Kidney (tissue), 14 donors: ENCODE data around the gene PFDN2. TPM values are rescaled to one million over a fixed set of nuclear protein-coding genes. Genes with fewer than 3 reads are reported as not detected.
A peak's percentile ranks its signal among the peaks of the same experiment; 100 is the strongest.

Experiments
- DNase-seq, 5 donors: peaks; one replicate each; pipeline ENCODE4 v3.0.0-alpha.2; 2013 to 2020
- FAIRE-seq: peaks from 2 replicates; lab custom pipeline; 2012; peaks lifted over from hg19 to GRCh38; lab: Jason Lieb, UNC
- H3K27ac ChIP-seq, 2 donors: one replicate each; pipeline ENCODE4 v1.7.0; 2013; ENCODE audit warnings: low read depth in 2 of 2, low read length in 2 of 2, inconsistent platforms in 1 of 2
- H3K27me3 ChIP-seq: one replicate; pipeline ENCODE4 v1.7.1; 2013; ENCODE audit warnings: low read length, inconsistent platforms; ENCODE audit not compliant: control insufficient read depth, insufficient read depth
- H3K36me3 ChIP-seq, 3 donors: one replicate each; pipeline versions ENCODE4 v1.7.0 to v1.7.1; 2013; ENCODE audit warnings: low read length in 3 of 3, control low read depth in 1 of 3, inconsistent platforms in 1 of 3; ENCODE audit not compliant: insufficient read depth in 3 of 3, control insufficient read depth in 2 of 3
- H3K4me1 ChIP-seq, 3 donors: one replicate each; pipeline versions ENCODE4 v1.7.0 to v1.7.1; 2013; ENCODE audit warnings: low read length in 3 of 3, inconsistent platforms in 1 of 3, low read depth in 1 of 3; ENCODE audit not compliant: control insufficient read depth in 2 of 3, insufficient read depth in 2 of 3
- H3K4me3 ChIP-seq, 3 donors: one replicate each; pipeline versions ENCODE4 v1.7.0 to v1.8.1; 2013; ENCODE audit warnings: low read length in 3 of 3, control low read depth in 1 of 3, inconsistent platforms in 1 of 3
- H3K9ac ChIP-seq, 3 donors: one replicate each; pipeline versions ENCODE4 v1.7.0 to v1.7.1; 2013; ENCODE audit warnings: low read length in 3 of 3, control low read depth in 1 of 3, inconsistent platforms in 1 of 3
- H3K9me3 ChIP-seq, 3 donors: one replicate each; pipeline versions ENCODE4 v1.7.0 to v1.7.1; 2013; ENCODE audit warnings: low read length in 3 of 3, control low read depth in 1 of 3, inconsistent platforms in 1 of 3; ENCODE audit not compliant: control insufficient read depth in 2 of 3, insufficient read depth in 1 of 3
- intact Hi-C: fragments of 100-400 bp; cut with DNase I; formaldehyde crosslinking; loops from one replicate; pipeline ENCODE4 v1.11.1; 2022
- polyA plus RNA-seq: library from polyadenylated mRNA; stranded (reverse); fragments of 350-450 nt; fragmentation: Illumina TruSeq; extraction: RNeasy Lipid Tissue Mini Kit (QIAGEN cat#74804); gene quantifications from one replicate; pipeline ENCODE4 v1.2.3, GENCODE V29; 2014; ENCODE audit warnings: low read depth, low replicate concordance; ENCODE audit not compliant: insufficient read depth
- total RNA-seq: library from RNA; stranded (reverse); fragmentation: NEBNext Ultra II Directional; extraction: Animal tissue kit (Norgen Biotek cat#: 25700); gene quantifications from one replicate; pipeline ENCODE4 v1.2.1, GENCODE V29; 2021
- TF ChIP-seq, protein P1 (sequence below): IDR thresholded peaks from 3 replicates; pipeline ENCODE4 v1.5.1; 2012; ENCODE audit warnings: mild to moderate bottlenecking, moderate library complexity, borderline replicate concordance; ENCODE audit not compliant: insufficient read depth; ENCODE audit errors: extremely low read depth
- donor health status: control.
- donor health status: control.
- donor health status: control.
- donor health status: control.
- donor health status: control.
- donor health status: DM: yes; HTN: yes; CAD: no.
- donor health status: Normal renal cell carcinoma (clear cell type).

Gene PFDN2
- total and polyA plus RNA-seq, 2 donors from 2014 or later = 46.7 to 149 TPM

DNA sequence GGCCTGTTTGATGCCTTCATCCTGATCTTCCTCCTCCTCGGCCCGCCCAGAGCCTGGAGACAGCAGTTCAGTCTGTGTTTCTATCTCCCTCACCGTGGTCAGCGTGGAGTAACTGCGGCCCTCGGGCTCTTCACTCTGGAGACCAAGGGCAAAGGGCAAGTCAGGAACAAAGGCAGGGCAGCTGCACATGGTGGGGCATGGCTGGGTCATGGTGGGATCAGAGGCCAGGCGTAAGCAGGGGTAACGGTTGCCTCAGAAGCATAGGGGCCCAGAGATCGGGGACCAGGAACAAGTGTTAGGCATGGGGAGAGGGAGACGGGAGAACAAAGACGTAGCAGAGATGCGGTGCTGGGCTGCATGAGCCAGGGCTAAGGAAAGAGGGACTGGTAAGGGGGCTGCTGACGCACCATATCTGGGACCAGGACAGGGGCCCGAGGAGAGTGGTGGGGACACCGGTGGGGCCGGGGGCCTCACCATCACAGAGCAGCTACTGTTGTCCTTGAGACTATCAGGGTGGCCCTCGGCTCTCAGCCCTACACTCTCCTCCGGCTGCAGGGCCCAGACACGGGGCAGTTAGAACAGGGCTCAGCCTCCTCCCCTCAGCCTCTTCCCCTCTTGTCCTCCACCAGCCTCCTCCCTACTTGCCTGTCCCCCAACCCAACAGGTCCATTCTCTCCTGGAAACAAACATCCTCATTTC, 44.9 kb downstream of the PFDN2 start:
- intact Hi-C loops = no loop called here
- Histone ChIP-seq H3K36me3 (peaks cover 0 to 3% (median 0%) of the 10 kb centered on the region in 3 donors), H3K4me3 (no peak overlapping the region), H3K9ac (no peak overlapping the region), H3K27ac (no peak overlapping the region), H3K9me3 (no peaks in the 10 kb centered on the region), H3K4me1 (no peaks in the 10 kb centered on the region), H3K27me3 (no peaks in the 10 kb centered on the region)
- no peak for FAIRE-seq
- TF ChIP-seq, protein P1, sequence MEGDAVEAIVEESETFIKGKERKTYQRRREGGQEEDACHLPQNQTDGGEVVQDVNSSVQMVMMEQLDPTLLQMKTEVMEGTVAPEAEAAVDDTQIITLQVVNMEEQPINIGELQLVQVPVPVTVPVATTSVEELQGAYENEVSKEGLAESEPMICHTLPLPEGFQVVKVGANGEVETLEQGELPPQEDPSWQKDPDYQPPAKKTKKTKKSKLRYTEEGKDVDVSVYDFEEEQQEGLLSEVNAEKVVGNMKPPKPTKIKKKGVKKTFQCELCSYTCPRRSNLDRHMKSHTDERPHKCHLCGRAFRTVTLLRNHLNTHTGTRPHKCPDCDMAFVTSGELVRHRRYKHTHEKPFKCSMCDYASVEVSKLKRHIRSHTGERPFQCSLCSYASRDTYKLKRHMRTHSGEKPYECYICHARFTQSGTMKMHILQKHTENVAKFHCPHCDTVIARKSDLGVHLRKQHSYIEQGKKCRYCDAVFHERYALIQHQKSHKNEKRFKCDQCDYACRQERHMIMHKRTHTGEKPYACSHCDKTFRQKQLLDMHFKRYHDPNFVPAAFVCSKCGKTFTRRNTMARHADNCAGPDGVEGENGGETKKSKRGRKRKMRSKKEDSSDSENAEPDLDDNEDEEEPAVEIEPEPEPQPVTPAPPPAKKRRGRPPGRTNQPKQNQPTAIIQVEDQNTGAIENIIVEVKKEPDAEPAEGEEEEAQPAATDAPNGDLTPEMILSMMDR = no peak
- no peak for DNase-seq

DNA sequence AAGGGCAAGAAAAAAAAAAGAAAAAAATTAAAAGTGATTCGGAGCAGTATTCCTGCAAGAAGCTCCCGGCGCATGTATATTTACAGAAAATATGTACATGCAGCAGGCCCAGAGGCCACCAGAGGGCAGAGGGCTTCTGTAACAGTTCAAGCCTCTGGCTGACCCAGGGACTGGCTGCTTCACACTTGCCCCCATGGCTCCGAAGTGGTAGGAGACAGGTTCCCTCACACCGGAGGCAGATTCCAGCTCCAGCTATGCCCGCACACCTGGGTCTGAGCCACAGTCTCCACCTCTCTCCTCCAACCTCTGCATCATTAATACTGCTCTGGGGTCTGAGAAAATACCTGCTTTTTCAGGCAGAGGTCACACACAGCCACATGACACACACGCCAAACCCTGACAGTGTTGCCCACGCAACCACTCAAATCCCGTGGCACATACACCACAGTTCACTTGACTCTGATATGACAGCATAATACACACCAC, 45.9 kb downstream of the PFDN2 start:
- TF ChIP-seq, protein P1 = peak; percentile 44
- Histone ChIP-seq H3K4me3 (no peak overlapping the region), H3K27ac (no peak overlapping the region), H3K36me3 (peaks cover 0 to 3% (median 0%) of the 10 kb centered on the region in 3 donors), H3K9me3 (no peaks in the 10 kb centered on the region), H3K9ac (no peak overlapping the region), H3K27me3 (no peaks in the 10 kb centered on the region), H3K4me1 (no peaks in the 10 kb centered on the region)
- intact Hi-C loops = no loop called here
- FAIRE-seq (no peak), DNase-seq (peak in 1 of 5 donors; percentile 12)

DNA sequence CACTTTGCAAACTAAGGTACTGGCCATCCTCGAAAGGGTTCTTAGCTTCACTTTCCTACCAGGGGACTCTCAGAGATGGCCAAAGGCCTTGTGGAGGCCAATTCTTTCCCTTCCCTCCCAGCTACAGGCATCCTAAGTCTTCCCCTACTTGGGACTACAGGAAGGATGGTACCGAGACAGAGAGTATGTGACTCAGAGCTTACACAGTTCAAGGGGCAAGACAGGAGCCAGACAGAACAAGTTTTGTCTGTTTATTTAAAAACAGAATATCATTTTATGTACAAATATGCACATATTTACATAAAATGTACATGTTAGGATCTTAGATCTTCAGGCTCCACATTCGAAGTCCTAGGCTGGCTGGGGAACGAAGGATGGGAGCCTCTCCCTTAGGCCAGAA, 47.1 kb downstream of the PFDN2 start:
- Histone ChIP-seq H3K9me3 (no peaks in the 10 kb centered on the region), H3K4me3 (no peak overlapping the region), H3K36me3 (peaks cover 0 to 3% (median 0%) of the 10 kb centered on the region in 3 donors), H3K4me1 (no peaks in the 10 kb centered on the region), H3K9ac (no peak overlapping the region), H3K27me3 (no peaks in the 10 kb centered on the region), H3K27ac (no peak overlapping the region)
- TF ChIP-seq, protein P1 = no peak
- intact Hi-C loops = no loop called here
- FAIRE-seq (no peak), DNase-seq (no peak)
